ENCODE results near the gene ASPN. TPM values are rescaled to one million over a fixed set of nuclear protein-coding genes. Genes with fewer than 3 reads are reported as not detected.

ASPN gene
- total and polyA plus RNA-seq, 10 of the 15 experiments (the other 5 are each of a cell fraction or from before 2014, with no cell fraction given): 0.03 to 0.47 (median 0.42) TPM; not detected in 7

- TF ChIP-seq ZNF687 (IDR thresholded peaks at IDR 0.05) (no peak), SMAD5 (IDR thresholded peaks at IDR 0.05; ENCODE audit: low read depth) (no peak), PML (IDR thresholded peaks at IDR 0.05; ENCODE audit: low read length) (no peak)
These were observed 45.1 kb upstream of the ASPN start (continued) for GRCh38 chr9:92527291-92527828.

GRCh38 chr9:92525306-92525705 lies 43.0 kb upstream of the ASPN start:
- ATAC-seq (no peak), DNase-seq (ENCODE audit: low read depth, low spot score) (no peak), FAIRE-seq (no peak)
- H3K27me3 ChIP-seq (replicated peaks in 1 of 2; ENCODE audit: control insufficient read depth in 2 of 2, insufficient read depth in 2 of 2, low read length in 1 of 2): no peaks in the 10 kb centered on the region
- no peak overlapping the region for H3K4me3 ChIP-seq
- H3K79me2 ChIP-seq (ENCODE audit: control insufficient read depth, insufficient read depth, low read length): no peaks in the 10 kb centered on the region
- H3K36me3 ChIP-seq (ENCODE audit: control insufficient read depth in 2 of 2, insufficient read depth in 2 of 2, low read length in 1 of 2): no peaks in the 10 kb centered on the region
- no peak for TF ChIP-seq SP1 (IDR thresholded peaks at IDR 0.05; ENCODE audit: low read depth, low read length)
- no peak for TF ChIP-seq TCF12 (IDR thresholded peaks at IDR 0.05; ENCODE audit: low read depth, low read length)
- TF ChIP-seq BHLHE40 (IDR thresholded peaks at IDR 0.05; ENCODE audit: borderline replicate concordance in 1 of 2, low read depth in 2 of 2, low read length in 1 of 2): no peak
- no peak for TF ChIP-seq E4F1 (IDR thresholded peaks at IDR 0.05; ENCODE audit: borderline replicate concordance, partially characterized antibody)
- no peak for TF ChIP-seq CEBPZ (IDR thresholded peaks at IDR 0.05; ENCODE audit: low read depth, low read length)
- TF ChIP-seq BCL11A (IDR thresholded peaks at IDR 0.05; ENCODE audit: low read depth, low read length): no peak
- TF ChIP-seq CBX3 (IDR thresholded peaks at IDR 0.05; ENCODE audit: borderline replicate concordance, low read depth): no peak
- ChIA-PET RAD21 (ENCODE audit: unreplicated experiment) (interaction anchor here (0.7 kb wide), 1 partner anchor 43 kb away, joined by 3 read pairs; the partner anchor contains the start of gene ASPN), POLR2A (no interaction called here), SMC1A (ENCODE audit: uncharacterized antibody, unreplicated experiment) (no interaction called here), CTCF (no interaction called here)
- 86% methylated on average over 5 of the region's 5 CpGs for WGBS (ENCODE audit: insufficient coverage, insufficient replicate concordance, low lambda C conversion rate, missing lambda C conversion rate)
- no peak overlapping the region for H3K27ac ChIP-seq (ENCODE audit: control insufficient read depth, insufficient read depth)
- no peak overlapping the region for H3K4me2 ChIP-seq (ENCODE audit: control insufficient read depth, insufficient read depth)
- no peaks in the 10 kb centered on the region for H3K4me1 ChIP-seq (ENCODE audit: control insufficient read depth, insufficient read depth, low read length)
- H3K9me3 ChIP-seq (replicated peaks; ENCODE audit: control insufficient read depth, insufficient read depth, low read length): no peaks in the 10 kb centered on the region
- H4K20me1 ChIP-seq (ENCODE audit: control insufficient read depth, insufficient read depth): no peaks in the 10 kb centered on the region
- H3K9ac ChIP-seq (ENCODE audit: control insufficient read depth, insufficient read depth, low read length): no peak overlapping the region
- no peak overlapping the region for H2AFZ ChIP-seq (ENCODE audit: control insufficient read depth, low read depth, low read length)
- intact Hi-C loops (cut with micrococcal nuclease; ENCODE audit: unreplicated experiment) (no loop called here), in situ Hi-C loops (cut with MboI) (no loop called here)
- BruUV-seq (replicated peaks): no TSS peak

Data from GM12878 (cell line).